WTC11 (cell line): ENCODE measurements around the gene C19orf85.

Experiments used
- CREB1 ChIP-seq: sonication (generic); formaldehyde crosslinking; IDR thresholded peaks from 2 replicates; pipeline ENCODE4 v1.8.0; 2023; ENCODE audit warnings: mild to moderate bottlenecking, missing genetic modification reagents
- FOXP1 ChIP-seq: sonication (generic); formaldehyde crosslinking; IDR thresholded peaks from 2 replicates; pipeline ENCODE4 v1.8.0; 2022; ENCODE audit warnings: missing genetic modification reagents, mild to moderate bottlenecking, moderate library complexity, borderline replicate concordance
- MXD4 ChIP-seq: fragments of 250-450 bp; sonication (Bioruptor Pico); IDR thresholded peaks from 2 replicates; pipeline ENCODE4 v1.8.0; 2021; ENCODE audit warnings: mild to moderate bottlenecking, moderate library complexity, borderline replicate concordance
- NFE2L1 ChIP-seq: sonication (generic); formaldehyde crosslinking; IDR thresholded peaks from 2 replicates; pipeline ENCODE4 v1.8.1; 2023; ENCODE audit warnings: missing genetic modification reagents
- NR1H2 ChIP-seq: sonication (generic); formaldehyde crosslinking; IDR thresholded peaks from 2 replicates; pipeline ENCODE4 v1.9.0; 2021; ENCODE audit warnings: mild to moderate bottlenecking, moderate library complexity, missing genetic modification reagents
- TF ChIP-seq, protein P1 (sequence below): sonication (generic); formaldehyde crosslinking; IDR thresholded peaks from 2 replicates; pipeline ENCODE4 v1.8.1; 2022; ENCODE audit warnings: low read depth, missing genetic modification reagents, borderline replicate concordance
- TF ChIP-seq, protein P2 (sequence below): fragments of 200-600 bp; IDR thresholded peaks from 2 replicates; pipeline ENCODE4 v1.8.0; 2022; ENCODE audit warnings: antibody characterized with exemption
- TF ChIP-seq, protein P3 (sequence below): sonication (generic); formaldehyde crosslinking; IDR thresholded peaks from 2 replicates; pipeline ENCODE4 v1.8.1; 2022; ENCODE audit warnings: missing genetic modification reagents, borderline replicate concordance
- TF ChIP-seq, protein P4 (sequence below): sonication (generic); formaldehyde crosslinking; IDR thresholded peaks from 2 replicates; pipeline ENCODE4 v1.8.1; 2023; ENCODE audit warnings: mild to moderate bottlenecking, missing genetic modification reagents, borderline replicate concordance
- TF ChIP-seq, protein P5 (sequence below): sonication (generic); formaldehyde crosslinking; IDR thresholded peaks from 2 replicates; pipeline ENCODE4 v1.8.1; 2023; ENCODE audit warnings: mild to moderate bottlenecking, missing genetic modification reagents, moderate library complexity
- TF ChIP-seq, protein P6 (sequence below): sonication (generic); formaldehyde crosslinking; conservative IDR thresholded peaks from 2 replicates; pipeline ENCODE4 v1.8.1; 2023; ENCODE audit warnings: mild to moderate bottlenecking, low read depth, missing genetic modification reagents, moderate library complexity

DNA sequence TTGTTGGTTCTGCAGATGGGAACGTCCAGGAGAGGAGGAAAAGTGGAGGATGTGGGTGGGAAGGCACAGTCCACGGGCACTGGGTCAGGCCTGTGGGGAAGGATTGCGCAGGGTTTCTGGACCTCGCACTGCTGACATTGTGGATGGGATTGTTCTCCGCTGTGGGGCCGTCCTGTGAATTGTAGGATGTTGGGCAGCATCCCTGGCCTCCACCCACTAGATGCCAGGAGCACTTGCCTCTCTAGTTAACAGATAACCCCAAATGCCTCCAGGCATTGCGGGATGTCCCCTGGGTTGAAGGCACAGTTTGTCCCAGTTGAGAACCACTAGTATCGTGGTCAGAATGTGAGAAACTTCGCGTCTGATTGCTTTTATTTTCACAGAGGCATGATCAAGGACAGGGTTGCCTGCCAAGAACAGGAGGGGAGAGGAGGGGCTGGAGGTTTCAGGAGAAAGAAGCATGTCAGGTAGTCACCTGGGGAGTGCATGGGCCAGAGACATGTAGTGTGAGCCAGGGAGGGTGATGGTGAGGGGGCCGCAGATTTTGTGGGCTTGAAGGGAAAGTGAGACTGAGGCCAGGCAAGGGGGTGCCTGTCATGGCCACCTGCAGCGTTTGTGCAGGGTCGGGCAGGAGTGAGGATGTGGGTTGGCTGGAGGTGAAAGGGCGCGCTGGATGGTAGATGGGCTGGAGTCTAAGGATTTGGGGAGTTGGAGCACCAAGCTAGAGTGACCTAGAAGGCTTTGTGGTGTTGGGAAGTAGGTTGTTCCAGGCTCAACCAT, 15.1 kb upstream of the C19orf85 start:
- TF ChIP-seq, protein P1, sequence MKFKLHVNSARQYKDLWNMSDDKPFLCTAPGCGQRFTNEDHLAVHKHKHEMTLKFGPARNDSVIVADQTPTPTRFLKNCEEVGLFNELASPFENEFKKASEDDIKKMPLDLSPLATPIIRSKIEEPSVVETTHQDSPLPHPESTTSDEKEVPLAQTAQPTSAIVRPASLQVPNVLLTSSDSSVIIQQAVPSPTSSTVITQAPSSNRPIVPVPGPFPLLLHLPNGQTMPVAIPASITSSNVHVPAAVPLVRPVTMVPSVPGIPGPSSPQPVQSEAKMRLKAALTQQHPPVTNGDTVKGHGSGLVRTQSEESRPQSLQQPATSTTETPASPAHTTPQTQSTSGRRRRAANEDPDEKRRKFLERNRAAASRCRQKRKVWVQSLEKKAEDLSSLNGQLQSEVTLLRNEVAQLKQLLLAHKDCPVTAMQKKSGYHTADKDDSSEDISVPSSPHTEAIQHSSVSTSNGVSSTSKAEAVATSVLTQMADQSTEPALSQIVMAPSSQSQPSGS = no peak
- no peak for TF ChIP-seq NFE2L1
- TF ChIP-seq, protein P2, sequence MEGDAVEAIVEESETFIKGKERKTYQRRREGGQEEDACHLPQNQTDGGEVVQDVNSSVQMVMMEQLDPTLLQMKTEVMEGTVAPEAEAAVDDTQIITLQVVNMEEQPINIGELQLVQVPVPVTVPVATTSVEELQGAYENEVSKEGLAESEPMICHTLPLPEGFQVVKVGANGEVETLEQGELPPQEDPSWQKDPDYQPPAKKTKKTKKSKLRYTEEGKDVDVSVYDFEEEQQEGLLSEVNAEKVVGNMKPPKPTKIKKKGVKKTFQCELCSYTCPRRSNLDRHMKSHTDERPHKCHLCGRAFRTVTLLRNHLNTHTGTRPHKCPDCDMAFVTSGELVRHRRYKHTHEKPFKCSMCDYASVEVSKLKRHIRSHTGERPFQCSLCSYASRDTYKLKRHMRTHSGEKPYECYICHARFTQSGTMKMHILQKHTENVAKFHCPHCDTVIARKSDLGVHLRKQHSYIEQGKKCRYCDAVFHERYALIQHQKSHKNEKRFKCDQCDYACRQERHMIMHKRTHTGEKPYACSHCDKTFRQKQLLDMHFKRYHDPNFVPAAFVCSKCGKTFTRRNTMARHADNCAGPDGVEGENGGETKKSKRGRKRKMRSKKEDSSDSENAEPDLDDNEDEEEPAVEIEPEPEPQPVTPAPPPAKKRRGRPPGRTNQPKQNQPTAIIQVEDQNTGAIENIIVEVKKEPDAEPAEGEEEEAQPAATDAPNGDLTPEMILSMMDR = no peak
- TF ChIP-seq, protein P3, sequence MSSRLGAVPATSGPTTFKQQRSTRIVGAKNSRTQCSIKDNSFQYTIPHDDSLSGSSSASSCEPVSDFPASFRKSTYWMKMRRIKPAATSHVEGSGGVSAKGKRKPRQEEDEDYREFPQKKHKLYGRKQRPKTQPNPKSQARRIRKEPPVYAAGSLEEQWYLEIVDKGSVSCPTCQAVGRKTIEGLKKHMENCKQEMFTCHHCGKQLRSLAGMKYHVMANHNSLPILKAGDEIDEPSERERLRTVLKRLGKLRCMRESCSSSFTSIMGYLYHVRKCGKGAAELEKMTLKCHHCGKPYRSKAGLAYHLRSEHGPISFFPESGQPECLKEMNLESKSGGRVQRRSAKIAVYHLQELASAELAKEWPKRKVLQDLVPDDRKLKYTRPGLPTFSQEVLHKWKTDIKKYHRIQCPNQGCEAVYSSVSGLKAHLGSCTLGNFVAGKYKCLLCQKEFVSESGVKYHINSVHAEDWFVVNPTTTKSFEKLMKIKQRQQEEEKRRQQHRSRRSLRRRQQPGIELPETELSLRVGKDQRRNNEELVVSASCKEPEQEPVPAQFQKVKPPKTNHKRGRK (CRISPR knock-in tag) = no peak
- TF ChIP-seq, protein P4, sequence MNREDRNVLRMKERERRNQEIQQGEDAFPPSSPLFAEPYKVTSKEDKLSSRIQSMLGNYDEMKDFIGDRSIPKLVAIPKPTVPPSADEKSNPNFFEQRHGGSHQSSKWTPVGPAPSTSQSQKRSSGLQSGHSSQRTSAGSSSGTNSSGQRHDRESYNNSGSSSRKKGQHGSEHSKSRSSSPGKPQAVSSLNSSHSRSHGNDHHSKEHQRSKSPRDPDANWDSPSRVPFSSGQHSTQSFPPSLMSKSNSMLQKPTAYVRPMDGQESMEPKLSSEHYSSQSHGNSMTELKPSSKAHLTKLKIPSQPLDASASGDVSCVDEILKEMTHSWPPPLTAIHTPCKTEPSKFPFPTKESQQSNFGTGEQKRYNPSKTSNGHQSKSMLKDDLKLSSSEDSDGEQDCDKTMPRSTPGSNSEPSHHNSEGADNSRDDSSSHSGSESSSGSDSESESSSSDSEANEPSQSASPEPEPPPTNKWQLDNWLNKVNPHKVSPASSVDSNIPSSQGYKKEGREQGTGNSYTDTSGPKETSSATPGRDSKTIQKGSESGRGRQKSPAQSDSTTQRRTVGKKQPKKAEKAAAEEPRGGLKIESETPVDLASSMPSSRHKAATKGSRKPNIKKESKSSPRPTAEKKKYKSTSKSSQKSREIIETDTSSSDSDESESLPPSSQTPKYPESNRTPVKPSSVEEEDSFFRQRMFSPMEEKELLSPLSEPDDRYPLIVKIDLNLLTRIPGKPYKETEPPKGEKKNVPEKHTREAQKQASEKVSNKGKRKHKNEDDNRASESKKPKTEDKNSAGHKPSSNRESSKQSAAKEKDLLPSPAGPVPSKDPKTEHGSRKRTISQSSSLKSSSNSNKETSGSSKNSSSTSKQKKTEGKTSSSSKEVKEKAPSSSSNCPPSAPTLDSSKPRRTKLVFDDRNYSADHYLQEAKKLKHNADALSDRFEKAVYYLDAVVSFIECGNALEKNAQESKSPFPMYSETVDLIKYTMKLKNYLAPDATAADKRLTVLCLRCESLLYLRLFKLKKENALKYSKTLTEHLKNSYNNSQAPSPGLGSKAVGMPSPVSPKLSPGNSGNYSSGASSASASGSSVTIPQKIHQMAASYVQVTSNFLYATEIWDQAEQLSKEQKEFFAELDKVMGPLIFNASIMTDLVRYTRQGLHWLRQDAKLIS (CRISPR knock-in tag) = no peak
- TF ChIP-seq, protein P5, sequence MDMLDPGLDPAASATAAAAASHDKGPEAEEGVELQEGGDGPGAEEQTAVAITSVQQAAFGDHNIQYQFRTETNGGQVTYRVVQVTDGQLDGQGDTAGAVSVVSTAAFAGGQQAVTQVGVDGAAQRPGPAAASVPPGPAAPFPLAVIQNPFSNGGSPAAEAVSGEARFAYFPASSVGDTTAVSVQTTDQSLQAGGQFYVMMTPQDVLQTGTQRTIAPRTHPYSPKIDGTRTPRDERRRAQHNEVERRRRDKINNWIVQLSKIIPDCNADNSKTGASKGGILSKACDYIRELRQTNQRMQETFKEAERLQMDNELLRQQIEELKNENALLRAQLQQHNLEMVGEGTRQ (CRISPR knock-in tag) = no peak
- TF ChIP-seq FOXP1 (CRISPR knock-in tag) = no peak
- TF ChIP-seq NR1H2 (CRISPR knock-in tag) = no peak
- no peak for TF ChIP-seq MXD4 (CRISPR knock-in tag)
- no peak for TF ChIP-seq CREB1
- TF ChIP-seq, protein P6, sequence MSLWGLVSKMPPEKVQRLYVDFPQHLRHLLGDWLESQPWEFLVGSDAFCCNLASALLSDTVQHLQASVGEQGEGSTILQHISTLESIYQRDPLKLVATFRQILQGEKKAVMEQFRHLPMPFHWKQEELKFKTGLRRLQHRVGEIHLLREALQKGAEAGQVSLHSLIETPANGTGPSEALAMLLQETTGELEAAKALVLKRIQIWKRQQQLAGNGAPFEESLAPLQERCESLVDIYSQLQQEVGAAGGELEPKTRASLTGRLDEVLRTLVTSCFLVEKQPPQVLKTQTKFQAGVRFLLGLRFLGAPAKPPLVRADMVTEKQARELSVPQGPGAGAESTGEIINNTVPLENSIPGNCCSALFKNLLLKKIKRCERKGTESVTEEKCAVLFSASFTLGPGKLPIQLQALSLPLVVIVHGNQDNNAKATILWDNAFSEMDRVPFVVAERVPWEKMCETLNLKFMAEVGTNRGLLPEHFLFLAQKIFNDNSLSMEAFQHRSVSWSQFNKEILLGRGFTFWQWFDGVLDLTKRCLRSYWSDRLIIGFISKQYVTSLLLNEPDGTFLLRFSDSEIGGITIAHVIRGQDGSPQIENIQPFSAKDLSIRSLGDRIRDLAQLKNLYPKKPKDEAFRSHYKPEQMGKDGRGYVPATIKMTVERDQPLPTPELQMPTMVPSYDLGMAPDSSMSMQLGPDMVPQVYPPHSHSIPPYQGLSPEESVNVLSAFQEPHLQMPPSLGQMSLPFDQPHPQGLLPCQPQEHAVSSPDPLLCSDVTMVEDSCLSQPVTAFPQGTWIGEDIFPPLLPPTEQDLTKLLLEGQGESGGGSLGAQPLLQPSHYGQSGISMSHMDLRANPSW = no peak
